Measurements from ENCODE around the gene CNTNAP2.

Gene CNTNAP2

DNA sequence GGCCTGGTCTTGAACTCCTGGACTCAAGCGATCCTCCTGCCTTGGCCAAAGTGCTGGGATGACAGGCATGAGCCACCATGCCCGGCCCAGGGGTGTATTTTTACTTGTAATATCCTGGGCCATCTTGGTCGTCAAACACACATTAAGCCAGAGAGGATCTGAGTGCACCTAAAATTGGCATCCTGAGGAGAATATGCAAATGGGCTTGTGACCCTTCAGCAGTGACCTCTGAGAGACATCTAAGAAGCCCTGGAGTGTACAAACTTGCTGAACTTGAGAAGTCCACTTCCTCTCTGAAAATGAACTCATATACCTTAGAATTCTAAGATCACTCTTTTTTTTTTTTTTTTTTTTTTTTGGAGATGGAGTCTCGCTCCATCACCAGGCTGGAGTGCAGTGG is 2102.0 kb downstream of the CNTNAP2 start:
- no peaks in the 10 kb centered on the region for H3K36me3 ChIP-seq
- no peaks in the 10 kb centered on the region for H4K20me1 ChIP-seq
- H3K4me2 ChIP-seq, result no peak overlapping the region
- H3K4me1 ChIP-seq, result no peaks in the 10 kb centered on the region
- H3K27me3 ChIP-seq, result no peaks in the 10 kb centered on the region
- TF ChIP-seq Cebpa-rat (IDR thresholded peaks at IDR 0.05), result no peak
- peaks cover 15% of the 10 kb centered on the region for H3K9me3 ChIP-seq
- H3K4me3 ChIP-seq, result no peak overlapping the region
- H3K9ac ChIP-seq, result no peak overlapping the region
- no peak overlapping the region for H3K27ac ChIP-seq

GRCh38 chr7:148222721-148223120 is 2106.1 kb downstream of the CNTNAP2 start:
- Histone ChIP-seq H3K27me3 (no peaks in the 10 kb centered on the region), H3K36me3 (no peaks in the 10 kb centered on the region), H3K27ac (no peak overlapping the region), H3K4me1 (no peaks in the 10 kb centered on the region), H3K9me3 (peaks cover 23% of the 10 kb centered on the region), H3K4me2 (no peak overlapping the region), H3K9ac (no peak overlapping the region), H4K20me1 (no peaks in the 10 kb centered on the region), H3K4me3 (no peak overlapping the region)
- TF ChIP-seq Cebpa-rat (IDR thresholded peaks at IDR 0.05), result no peak

GRCh38 chr7:148223160-148223559 is 2106.6 kb downstream of the CNTNAP2 start:
- Histone ChIP-seq H4K20me1 (no peaks in the 10 kb centered on the region), H3K4me2 (no peak overlapping the region), H3K9me3 (peaks cover 21% of the 10 kb centered on the region), H3K27ac (no peak overlapping the region), H3K4me1 (no peaks in the 10 kb centered on the region), H3K36me3 (no peaks in the 10 kb centered on the region), H3K4me3 (no peak overlapping the region), H3K9ac (no peak overlapping the region), H3K27me3 (no peaks in the 10 kb centered on the region)
- TF ChIP-seq Cebpa-rat (IDR thresholded peaks at IDR 0.05), result no peak

GRCh38 chr7:148223738-148224137 is 2107.1 kb downstream of the CNTNAP2 start:
- Histone ChIP-seq H3K4me3 (no peak overlapping the region), H3K27me3 (no peaks in the 10 kb centered on the region), H3K9ac (no peak overlapping the region), H3K27ac (no peak overlapping the region), H4K20me1 (no peaks in the 10 kb centered on the region), H3K9me3 (peaks cover 21% of the 10 kb centered on the region), H3K36me3 (no peaks in the 10 kb centered on the region), H3K4me1 (no peaks in the 10 kb centered on the region), H3K4me2 (no peak overlapping the region)
- no peak for TF ChIP-seq Cebpa-rat (IDR thresholded peaks at IDR 0.05)

DNA sequence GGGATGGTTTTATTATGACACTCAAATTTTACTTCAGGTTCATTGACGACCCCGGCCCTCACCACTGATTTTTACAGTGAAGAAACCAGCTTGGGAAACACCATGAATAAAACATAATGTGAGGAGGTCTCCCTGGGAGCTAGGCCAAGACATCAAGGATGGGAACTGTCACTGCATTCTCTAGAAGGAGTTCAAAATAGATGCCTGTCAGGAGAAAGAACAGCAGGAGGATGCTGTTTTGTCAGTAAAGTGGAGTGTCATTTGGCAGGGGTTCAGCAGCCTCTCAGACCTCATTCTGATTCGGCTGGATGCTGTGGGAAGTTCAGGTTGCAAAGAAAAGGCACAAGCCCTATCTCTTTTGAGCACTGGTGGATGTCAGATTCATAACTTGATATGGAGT is 2113.7 kb downstream of the CNTNAP2 start:
- H3K9me3 ChIP-seq, result peaks cover 10% of the 10 kb centered on the region
- no peak overlapping the region for H3K9ac ChIP-seq
- no peaks in the 10 kb centered on the region for H3K27me3 ChIP-seq
- peaks cover 5% of the 10 kb centered on the region; the same call in 1 of the 2 replicates for H3K4me1 ChIP-seq
- H3K36me3 ChIP-seq, result no peaks in the 10 kb centered on the region
- H3K27ac ChIP-seq, result no peak overlapping the region
- no peaks in the 10 kb centered on the region for H4K20me1 ChIP-seq
- no peak for TF ChIP-seq Cebpa-rat (IDR thresholded peaks at IDR 0.05)
- H3K4me3 ChIP-seq, result no peak overlapping the region
- H3K4me2 ChIP-seq, result no peak overlapping the region

DNA sequence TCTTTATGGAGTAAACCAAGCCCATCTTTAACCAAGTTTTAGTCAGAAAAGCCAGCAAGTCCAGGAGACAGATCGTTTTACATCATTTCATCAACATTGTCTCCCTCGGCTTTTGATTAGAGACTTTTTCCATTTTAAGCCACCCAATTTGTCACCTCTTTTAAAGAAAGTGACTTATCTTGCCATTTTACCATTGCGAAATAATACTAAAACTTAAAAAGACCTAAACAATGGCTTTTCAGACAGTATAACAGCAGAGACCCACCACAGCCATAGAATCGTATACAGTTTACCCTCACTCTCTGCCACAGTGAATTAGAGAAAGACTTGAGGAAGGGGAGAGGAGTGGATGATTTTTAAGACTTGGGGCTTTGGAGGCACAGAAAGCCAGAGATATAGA is 2114.3 kb downstream of the CNTNAP2 start:
- H3K27ac ChIP-seq, result no peak overlapping the region
- peaks cover 6% of the 10 kb centered on the region; the same call in 1 of the 2 replicates for H3K9me3 ChIP-seq
- TF ChIP-seq Cebpa-rat (IDR thresholded peaks at IDR 0.05), result 0 out of 2 replicates have a peak, but pooled peaks have one; percentile 33
- H3K4me1 ChIP-seq, result peaks cover 5% of the 10 kb centered on the region; the same call in 1 of the 2 replicates
- H3K27me3 ChIP-seq, result no peaks in the 10 kb centered on the region
- H4K20me1 ChIP-seq, result no peaks in the 10 kb centered on the region
- H3K4me2 ChIP-seq, result no peak overlapping the region
- no peaks in the 10 kb centered on the region for H3K36me3 ChIP-seq
- no peak overlapping the region for H3K4me3 ChIP-seq
- H3K9ac ChIP-seq, result no peak overlapping the region

DNA sequence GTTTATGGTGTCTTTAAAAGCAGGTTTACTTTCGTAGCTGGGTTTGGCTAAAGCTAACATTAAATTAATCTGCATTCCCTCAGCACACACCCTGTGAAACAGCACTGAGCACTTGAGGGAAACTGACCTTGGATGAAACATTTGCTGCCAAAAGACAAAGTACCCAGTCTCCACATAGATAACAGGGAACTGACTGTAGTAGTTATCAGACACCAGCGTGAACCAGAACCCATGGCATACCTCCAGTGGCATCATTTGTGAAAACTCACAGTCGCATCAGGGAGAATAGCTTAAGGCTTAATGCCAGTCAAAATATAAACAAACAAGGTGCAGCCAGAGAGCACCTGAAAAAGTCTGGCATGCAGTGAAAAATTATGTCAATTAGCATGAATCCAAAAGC is 2116.2 kb downstream of the CNTNAP2 start:
- no peaks in the 10 kb centered on the region for H4K20me1 ChIP-seq
- H3K27me3 ChIP-seq, result no peaks in the 10 kb centered on the region
- H3K27ac ChIP-seq, result no peak overlapping the region
- no peak overlapping the region for H3K4me3 ChIP-seq
- peaks cover 5% of the 10 kb centered on the region; the same call in 1 of the 2 replicates for H3K4me1 ChIP-seq
- H3K9me3 ChIP-seq, result no peaks in the 10 kb centered on the region
- no peak overlapping the region for H3K9ac ChIP-seq
- TF ChIP-seq Cebpa-rat (IDR thresholded peaks at IDR 0.05), result no peak
- H3K4me2 ChIP-seq, result no peak overlapping the region
- no peaks in the 10 kb centered on the region for H3K36me3 ChIP-seq

- Histone ChIP-seq H3K9ac (no peak overlapping the region), H3K9me3 (no peaks in the 10 kb centered on the region), H3K27ac (no peak overlapping the region), H3K4me1 (peaks cover 5% of the 10 kb centered on the region; the same call in 1 of the 2 replicates), H3K4me3 (no peak overlapping the region), H3K4me2 (no peak overlapping the region), H3K36me3 (no peaks in the 10 kb centered on the region), H3K27me3 (no peaks in the 10 kb centered on the region), H4K20me1 (no peaks in the 10 kb centered on the region)
- no peak for TF ChIP-seq Cebpa-rat (IDR thresholded peaks at IDR 0.05)
Measured at GRCh38 chr7:148234715-148235114, 2118.1 kb downstream of the CNTNAP2 start.

- no peaks in the 10 kb centered on the region for H4K20me1 ChIP-seq
- H3K36me3 ChIP-seq, result no peaks in the 10 kb centered on the region
- no peaks in the 10 kb centered on the region for H3K4me1 ChIP-seq
- no peaks in the 10 kb centered on the region for H3K9me3 ChIP-seq
- no peak overlapping the region for H3K9ac ChIP-seq
- TF ChIP-seq Cebpa-rat (IDR thresholded peaks at IDR 0.05), result no peak
- no peak overlapping the region for H3K4me2 ChIP-seq
- H3K27me3 ChIP-seq, result no peaks in the 10 kb centered on the region
- H3K27ac ChIP-seq, result no peak overlapping the region
- no peak overlapping the region for H3K4me3 ChIP-seq
Measured at GRCh38 chr7:148238761-148239325, 2122.2 kb downstream of the CNTNAP2 start.

GRCh38 chr7:148241700-148242293 is 2125.2 kb downstream of the CNTNAP2 start:
- Histone ChIP-seq H3K9ac (no peak overlapping the region), H3K4me2 (no peak overlapping the region), H3K4me3 (no peak overlapping the region), H3K27me3 (no peaks in the 10 kb centered on the region), H3K27ac (no peak overlapping the region), H3K9me3 (no peaks in the 10 kb centered on the region), H3K36me3 (no peaks in the 10 kb centered on the region), H4K20me1 (no peaks in the 10 kb centered on the region), H3K4me1 (no peaks in the 10 kb centered on the region)
- TF ChIP-seq Cebpa-rat (IDR thresholded peaks at IDR 0.05), result no peak
